Superior temporal gyrus (tissue), 1 donor: ENCODE measurements around the gene WFDC13.
"Not testable (repeated sequence)": the region's sequence is repeated elsewhere in the genome, so short reads cannot be mapped to it uniquely, and the experiment has no call there.

Experiments
- DNase-seq: peaks from one replicate; pipeline ENCODE4 v3.0.0-alpha.2; 2016; ENCODE audit errors: extremely low spot score

WFDC13 gene

GRCh38 chr20:45701873-45702272, at the start of gene WFDC13:
WFDC13 (plus strand) TSS chr20:45702038; CDS start chr20:45702124, 86 bp downstream.
- DNase-seq, result no peak

- not testable (repeated sequence) for DNase-seq
Measured at GRCh38 chr20:45657038-45657437, 44.8 kb upstream of the WFDC13 start.

DNA sequence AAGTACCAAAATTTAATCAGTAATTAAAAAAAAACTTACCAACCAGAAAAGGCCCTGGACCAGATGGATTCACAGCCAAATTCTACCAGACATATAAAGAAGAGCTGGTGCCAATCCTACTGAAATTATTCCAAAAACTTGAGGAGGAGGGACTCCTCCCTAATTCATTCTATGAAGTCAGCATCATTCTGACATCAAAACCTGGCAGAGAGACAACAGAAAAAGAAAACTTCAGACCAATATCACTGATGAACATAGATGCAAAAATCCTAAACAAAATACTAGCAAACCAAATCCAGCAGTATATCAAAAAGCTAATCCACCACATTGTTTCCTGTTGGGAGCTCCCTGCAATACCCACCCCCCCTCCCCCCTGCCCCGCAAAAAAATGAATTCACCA, 31.7 kb upstream of the WFDC13 start, which contains the start of gene WFDC11:
Gene WFDC11, minus strand, starts transcription at position 101 of the 400 bp plus-strand sequence. CDS start 19,639 bp downstream, outside the sequence.
- no peak for DNase-seq

- no peak for DNase-seq
Measured at GRCh38 chr20:45672765-45673164, 29.1 kb upstream of the WFDC13 start.

DNA sequence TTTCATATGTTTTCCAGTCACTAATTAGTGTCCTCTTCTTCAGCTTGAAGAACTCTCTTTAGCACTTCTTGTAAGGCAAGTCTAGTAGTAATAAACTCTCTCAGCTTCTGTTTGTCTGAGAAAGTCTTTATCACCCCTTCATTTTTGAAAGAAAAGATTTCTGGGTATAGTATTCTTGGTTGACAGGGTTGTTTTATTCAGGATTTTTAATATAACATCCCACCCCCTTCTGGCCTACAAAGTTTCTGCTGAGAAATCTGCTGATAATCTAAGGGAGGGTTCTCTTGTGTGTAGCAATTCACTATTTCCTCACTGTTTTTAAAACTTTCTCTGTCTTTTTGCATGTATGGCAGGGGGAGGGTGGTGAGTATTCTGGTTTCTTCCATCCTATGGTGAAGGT, 22.2 kb upstream of the WFDC13 start:
- DNase-seq, result no peak

DNA sequence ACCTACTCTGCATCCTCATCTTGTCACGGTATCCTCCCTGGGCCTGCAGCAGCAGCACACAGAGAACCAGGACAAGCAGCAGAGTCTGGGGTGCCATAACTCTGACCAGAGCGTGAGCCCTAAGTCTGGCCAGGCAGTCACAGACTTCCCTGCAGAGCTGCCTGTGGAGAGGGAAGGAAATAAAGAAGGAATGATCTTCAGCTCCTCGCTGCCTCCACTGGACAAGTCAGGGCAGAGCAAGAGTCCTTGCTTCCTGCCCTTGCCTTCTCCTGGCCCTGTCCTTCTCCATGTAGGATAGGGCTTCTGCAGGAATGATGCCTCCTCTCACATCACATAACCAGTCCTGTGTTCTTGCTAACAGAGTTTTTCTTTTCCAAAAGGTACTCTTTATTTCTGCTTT, 15.9 kb upstream of the WFDC13 start:
- DNase-seq, result no peak

DNA sequence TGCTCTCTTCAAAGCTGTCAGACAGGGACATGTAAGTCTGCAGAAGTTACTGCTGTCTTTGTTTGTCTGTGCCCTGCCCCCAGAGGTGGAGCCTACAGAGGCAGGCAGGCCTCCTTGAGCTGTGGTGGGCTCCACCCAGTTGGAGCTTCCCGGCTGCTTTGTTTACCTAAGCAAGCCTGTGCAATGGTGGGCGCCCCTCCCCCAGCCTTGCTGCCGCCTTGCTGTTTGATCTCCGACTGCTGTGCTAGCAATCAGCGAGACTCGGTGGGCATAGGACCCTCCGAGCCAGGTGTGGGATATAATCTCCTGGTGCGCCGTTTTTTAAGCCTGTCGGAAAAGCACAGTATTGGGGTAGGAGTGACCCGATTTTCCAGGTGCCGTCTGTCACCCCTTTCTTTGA, 8.5 kb upstream of the WFDC13 start:
- DNase-seq, result not testable (repeated sequence)

DNA sequence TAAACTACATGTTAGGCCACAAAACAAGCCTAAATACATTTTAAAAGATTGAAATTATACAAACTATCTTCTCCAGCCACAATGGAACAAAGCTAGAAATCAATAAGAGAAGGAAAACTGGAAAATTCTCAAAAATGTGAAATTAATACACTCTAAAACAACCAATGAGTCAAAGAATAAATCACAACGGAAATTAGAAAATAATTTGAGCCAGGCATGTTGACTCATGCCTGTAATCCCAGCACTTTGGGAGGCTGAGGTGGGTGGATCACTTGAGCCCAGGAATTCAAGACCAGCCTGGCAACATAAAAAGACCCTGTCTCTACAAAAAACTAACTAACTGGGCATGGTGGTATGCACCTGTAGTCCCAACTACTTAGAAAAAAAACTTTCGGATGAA, 6.3 kb upstream of the WFDC13 start:
- no peak for DNase-seq

- no peak for DNase-seq
Measured at GRCh38 chr20:45701104-45701503, 734 bp upstream of the WFDC13 start.

- no peak for DNase-seq
Measured at GRCh38 chr20:45704969-45705637, 3.3 kb downstream of the WFDC13 start, which contains the start of gene WFDC10B. WFDC10B (minus strand) TSS chr20:45705019; CDS start chr20:45685992, 19,027 bp downstream.

GRCh38 chr20:45716141-45716688, 14.4 kb downstream of the WFDC13 start:
- not testable (repeated sequence) for DNase-seq

GRCh38 chr20:45722047-45722446, 20.2 kb downstream of the WFDC13 start, which contains the start of gene SPINT4:
SPINT4 (plus strand) TSS chr20:45722347; CDS start chr20:45722368, 21 bp downstream.
- DNase-seq, result no peak

GRCh38 chr20:45725134-45725533, 23.3 kb downstream of the WFDC13 start:
- DNase-seq, result no peak

GRCh38 chr20:45727044-45727443, 25.2 kb downstream of the WFDC13 start:
- DNase-seq, result no peak

DNA sequence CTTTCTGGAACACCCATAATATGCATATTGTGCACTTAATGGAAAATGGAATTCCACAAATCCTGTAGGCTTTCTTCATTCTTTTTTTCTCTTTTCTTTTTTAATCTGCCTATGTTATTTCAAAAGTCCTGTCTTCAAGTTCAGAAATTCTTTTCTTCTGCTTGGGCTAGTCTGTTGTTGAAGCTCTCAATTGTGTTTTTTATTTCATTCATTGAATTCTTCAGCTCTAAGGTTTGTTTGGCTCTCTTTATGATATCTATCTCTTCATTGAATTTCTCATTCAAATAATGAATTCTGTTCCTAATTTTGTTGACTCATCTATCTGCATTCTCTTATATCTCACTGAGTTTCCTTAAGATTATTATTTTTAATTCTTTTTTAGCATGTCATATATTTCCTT, 30.4 kb downstream of the WFDC13 start:
- no peak for DNase-seq

DNA sequence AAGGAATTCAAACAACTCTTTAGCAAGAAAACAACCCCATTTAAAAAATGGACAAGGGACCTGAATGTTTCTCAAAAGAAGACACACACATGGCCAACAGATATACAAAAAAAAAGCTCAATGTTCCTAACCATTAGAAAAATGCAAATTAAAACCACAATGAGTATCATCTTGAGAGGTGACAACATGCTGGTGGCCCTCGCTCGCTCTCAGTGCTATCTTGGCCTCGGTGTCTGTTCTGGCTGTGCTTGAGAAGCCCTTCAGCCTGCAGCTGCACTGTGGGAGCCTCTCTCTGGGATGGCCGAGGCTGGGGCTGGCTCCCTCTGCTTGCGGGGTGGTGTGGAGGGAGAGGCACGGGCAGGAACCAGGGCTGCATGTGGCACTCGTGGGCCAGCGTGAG, 33.7 kb downstream of the WFDC13 start:
- no peak for DNase-seq

- DNase-seq, result no peak
Measured at GRCh38 chr20:45735988-45736387, 34.1 kb downstream of the WFDC13 start.

GRCh38 chr20:45742596-45742995, 40.8 kb downstream of the WFDC13 start:
- no peak for DNase-seq

GRCh38 chr20:45745015-45745414, 43.2 kb downstream of the WFDC13 start:
- no peak for DNase-seq

GRCh38 chr20:45751721-45752120, 49.9 kb downstream of the WFDC13 start:
- DNase-seq, result no peak

DNA sequence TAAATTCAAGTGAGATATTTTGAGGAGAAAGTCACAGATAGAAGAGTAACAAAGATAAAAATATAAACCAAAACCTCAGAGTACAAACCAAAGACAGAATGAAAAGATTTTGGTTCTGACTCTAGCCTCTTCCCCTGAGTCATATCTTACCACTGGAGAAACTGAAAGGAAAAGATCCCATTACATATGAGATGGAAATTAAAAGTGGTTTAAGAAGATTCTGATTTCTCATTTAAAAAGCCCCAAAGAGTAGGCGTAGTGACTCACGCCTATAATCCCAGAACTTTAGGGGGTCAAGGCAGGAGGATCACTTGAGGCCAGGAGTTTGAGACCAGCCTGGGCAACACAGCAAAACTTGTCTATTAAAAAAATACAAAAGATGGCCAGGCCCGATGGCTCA, 50.9 kb downstream of the WFDC13 start:
- no peak for DNase-seq

DNA sequence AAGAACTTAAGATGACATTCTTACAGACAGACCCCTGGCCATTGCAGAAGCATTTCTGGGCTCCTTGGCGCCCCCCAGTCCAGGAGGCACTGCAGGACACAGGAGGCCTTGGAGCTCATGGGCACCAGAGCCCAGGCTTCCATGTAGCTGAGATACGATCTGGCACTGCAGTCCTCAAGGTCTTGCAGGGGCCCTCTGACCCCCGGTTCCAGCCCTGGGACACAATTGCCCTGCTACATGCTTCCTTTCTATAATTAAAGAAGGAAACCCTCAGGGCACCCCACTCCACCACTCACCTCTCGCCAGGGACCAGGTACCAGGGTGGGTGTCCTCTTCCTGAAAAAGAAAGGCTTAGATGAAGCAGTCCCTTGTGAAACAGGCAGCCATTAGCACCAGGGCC, 56.3 kb downstream of the WFDC13 start:
- DNase-seq, result no peak
